ENCODE results near the gene SBSN. TPM values are rescaled to one million over a fixed set of nuclear protein-coding genes. Genes with fewer than 3 reads are reported as not detected.
"Not testable (repeated sequence)": the region's sequence is repeated elsewhere in the genome, so short reads cannot be mapped to it uniquely, and the experiment has no call there.

The SBSN gene
- total RNA-seq, 1 experiment from 2014 or later = not detected

DNA sequence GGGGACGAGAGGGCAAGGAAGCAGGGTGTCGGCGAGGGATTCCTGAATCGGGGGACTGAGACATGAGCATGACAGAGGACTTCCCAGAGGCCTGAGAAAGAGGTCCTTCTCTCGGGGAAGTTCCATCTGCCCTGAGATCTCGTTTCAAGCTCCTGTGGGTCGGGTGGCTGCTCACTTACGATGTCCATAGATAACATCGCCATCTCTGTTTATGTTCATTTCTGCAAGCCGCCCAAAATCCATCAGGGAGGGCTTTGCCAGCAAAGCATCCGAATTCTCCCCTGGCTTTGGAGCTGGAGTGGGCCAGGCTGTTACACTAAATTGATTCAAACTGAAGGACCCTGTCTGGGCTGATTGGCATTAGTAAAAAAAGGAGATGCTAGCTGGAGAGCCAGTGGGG is 20.6 kb downstream of the SBSN start:
- no peak for DNase-seq (ENCODE audit: low spot score)

DNA sequence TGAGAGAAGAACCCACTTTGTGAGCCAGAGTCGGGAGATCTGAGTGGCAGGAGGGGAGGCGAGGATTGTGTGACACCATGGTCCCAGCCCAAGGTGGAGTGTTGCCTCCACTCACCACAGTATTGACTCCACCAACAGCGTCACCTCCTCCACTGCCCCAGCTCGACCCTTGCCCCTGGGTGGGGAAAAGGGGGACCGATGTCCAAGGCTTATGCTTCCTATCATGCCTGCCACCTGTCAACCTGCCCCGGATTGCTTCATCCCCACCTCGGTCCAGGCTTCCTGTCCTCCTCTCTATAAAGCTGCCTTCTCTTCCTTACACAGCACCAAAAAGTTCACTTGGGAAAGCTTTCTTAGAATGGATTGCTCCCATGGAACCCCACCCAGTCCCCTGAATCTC is 22.1 kb downstream of the SBSN start:
- no peak for DNase-seq (ENCODE audit: low spot score)

DNA sequence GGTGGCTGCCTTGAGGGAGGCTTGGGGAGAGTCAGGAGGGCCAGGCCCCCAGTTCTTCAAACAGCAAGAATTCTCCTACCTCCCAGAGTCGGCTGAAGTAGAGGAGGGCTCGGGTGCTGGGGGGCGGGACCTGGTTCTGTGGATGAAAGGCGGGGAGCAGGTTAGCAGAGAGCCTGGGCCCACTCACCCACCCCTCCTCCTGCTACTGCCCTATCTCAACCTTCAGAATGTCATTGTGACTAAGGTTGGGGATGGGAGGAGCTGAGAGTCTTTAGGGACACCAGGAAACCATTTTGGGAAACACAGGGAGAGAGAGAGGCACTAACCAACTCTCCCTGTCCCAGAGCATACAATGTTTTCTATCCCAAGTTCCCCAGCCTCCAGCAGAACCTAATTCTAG is 25.4 kb downstream of the SBSN start:
- DNase-seq (ENCODE audit: low spot score) = no peak

DNA sequence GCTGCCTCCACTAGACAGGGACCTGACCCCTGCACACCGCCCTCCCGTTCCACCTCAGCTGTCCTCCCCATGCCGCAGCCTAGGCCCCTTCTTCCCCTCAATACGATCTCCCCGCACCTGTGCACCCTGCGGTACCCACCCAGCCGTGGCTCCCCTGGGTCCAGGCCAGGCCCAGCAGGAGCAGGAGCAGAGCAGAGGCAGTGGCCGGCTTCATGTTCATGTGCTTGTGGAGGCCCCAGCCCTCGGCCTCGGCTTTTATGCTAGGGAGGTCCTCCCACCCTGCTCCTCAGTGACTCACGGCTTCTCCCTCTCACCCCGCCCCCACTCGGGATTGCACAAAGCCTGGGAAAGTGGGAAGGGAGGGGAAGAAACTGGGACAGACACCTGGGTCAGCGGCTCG is 26.4 kb downstream of the SBSN start:
- no peak for DNase-seq (ENCODE audit: low spot score)

DNA sequence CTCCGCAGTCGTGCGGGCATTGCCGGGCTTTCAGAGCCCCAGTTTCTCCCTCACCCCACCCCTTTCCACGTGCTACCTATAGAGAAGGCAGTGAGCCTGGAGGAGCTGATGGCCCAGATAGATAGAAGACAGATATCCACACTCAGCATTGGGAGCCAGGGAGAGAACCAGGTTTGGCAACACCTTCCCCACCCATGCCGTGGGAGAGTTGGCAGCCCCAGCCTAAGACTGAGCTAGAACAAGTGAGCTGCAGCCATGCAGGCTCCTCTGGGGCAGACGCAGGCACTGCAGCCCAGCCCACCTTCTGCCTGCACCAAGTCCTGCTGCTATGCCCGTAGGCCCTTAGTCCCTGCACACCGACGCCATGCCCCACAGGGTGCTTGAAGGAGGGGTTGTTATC is 27.5 kb downstream of the SBSN start:
- DNase-seq (ENCODE audit: low spot score) = no peak

DNA sequence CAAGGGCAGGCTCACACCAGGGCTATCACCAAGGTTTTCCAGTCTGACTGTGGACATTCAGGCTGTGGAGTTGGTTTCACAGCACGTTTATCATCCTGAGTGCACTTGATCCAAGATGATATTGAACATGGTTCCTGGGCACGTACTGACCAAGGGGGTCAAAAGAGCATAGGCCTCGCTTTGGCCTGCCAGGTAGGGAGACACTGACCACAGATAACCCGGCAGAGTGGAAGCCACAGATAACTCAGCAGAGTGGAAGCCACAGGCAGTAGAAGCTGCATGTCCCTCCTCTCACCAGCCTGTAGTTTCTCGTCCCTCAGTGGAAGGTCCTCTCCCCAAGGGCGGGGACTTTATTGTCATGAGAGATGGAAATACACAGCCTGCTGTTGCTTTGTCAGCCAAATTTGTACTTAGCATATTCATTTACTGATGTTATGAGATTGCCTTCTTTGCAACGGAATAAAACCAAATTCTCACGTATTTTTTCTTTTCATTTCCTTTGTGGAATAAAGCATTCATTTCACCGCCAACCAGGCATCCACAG is 29.1 kb downstream of the SBSN start:
- no peak for DNase-seq (ENCODE audit: low spot score)

DNA sequence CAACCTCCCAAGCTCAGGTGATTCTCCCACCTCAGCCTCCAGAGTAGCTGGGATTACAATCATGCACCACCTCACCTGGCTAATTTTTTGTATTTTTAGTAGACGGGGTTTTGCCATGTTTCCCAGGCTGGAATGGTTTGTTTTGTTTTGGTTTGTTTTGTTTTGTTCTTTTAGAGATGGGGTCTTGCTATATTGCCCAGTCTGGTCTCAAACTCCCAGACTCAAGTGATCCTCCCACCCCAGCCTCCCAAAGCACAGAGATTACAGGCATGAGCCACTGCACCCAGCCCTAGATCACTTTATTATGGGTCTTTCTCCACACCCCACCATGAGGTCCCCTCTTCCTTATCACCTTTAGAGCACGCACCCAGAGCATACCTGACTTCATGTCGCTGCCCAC is 29.9 kb downstream of the SBSN start:
- DNase-seq (ENCODE audit: low spot score) = no peak

DNA sequence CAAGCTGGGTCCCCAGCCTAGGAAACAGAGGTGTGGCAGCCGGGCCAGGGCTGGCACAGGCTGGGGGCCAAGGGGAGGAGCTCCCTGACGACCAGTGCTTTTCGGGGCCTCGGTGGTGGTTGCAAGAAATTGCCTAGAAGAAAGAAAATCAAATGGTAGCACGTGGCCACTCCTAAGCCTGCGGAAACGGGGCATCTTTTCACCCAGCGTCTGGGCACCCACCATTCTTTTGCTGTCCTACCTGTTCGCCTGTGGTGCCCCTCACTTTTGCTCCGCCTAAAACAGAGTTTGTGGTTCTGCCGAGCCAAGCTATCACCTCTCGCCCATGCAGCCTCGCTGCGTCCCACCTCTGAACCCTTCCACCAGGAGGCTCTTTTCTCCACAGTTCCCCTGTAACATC is 30.7 kb downstream of the SBSN start:
- DNase-seq (ENCODE audit: low spot score) = no peak

DNA sequence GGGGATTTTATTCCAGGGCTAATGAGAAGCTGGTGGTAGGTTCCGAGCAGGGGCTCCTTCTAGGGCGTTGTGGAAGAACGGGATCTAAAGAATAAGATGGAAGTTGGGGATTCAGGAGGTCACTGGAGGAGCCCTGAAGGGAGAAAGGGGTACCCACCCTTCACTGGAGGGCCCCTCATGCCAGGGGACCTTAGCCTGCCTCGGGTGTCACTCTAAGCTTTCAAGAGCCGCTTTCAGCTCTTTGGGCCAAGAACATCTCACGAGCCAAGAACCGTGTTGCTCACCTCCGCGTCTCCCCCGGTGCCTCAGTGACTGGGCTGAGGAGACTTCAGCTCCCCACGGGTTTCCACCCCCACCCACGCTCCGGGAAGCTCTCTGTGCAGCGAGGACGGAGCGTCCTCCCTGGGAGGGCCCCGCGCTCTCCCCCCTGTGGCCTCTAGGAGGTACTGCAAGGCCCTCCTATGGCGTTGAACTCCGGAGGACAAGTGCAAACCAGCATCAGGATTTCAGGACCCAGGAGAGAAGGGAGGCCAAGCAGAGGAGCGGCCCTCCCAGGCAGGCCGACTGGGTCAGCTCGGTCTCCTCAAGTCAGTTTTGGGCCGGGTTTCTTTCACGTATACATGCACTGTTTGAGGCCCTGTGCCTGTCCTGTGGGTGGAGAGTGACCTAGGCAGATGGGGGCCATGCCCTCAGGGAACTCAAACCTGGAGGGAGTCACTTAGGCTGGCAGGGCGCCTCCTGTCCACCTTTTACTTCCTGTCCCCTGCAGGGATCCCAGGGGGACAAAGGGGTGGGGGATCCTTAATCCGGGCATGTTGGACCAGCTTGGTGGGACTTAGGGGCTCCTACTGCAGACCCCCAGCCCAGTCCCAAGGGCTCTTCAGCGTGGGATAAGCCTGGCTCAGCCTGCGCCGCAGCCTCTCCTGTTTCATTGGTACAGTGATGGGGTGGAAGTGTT is 32.7 kb downstream of the SBSN start:
- DNase-seq (ENCODE audit: low spot score) = peak; percentile 51

DNA sequence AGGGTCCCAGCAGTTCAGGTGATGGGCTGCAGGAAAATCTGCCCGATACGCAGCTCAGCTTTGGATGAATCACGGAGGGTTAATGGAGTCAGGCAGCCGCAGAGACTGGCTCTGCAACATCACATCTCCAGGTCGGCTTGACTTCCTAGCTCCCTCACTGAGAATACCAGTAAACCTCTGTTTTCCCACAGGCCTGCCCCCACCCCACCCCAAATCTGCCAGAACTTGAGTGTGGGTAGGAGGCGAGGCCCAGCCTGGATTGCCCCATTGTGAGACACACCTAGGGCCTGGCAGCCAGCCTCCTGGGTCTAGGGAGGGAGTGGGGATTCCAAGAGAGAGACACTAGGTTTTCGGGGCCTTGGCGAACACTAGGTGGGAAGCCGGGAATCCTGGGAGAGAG is 34.1 kb downstream of the SBSN start:
- no peak for DNase-seq (ENCODE audit: low spot score)

DNA sequence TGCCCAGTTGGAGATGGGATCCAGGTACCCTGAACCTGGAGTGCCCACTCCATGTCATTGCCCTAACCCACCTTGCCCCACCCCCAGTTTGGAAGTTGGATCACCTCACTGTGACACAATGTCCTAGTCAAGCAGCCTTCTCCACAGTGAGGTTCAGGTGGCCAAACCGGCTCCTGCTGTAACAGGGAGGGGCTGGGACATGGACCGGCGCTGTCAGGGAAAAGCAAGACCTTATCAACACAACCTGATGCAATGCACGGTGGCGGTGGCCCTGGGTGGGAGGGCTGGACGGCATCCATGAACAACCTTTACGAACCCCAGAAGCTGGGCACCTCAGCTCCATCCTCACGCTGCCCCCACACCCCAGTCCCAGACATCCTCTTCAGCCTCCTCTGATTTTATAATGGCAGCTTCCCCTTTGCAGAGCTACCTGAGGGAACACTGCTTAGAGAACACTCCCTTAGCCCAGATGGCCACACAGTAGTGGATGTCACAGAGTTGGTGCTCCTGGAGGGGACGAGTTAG is 36.2 kb downstream of the SBSN start:
- no peak for DNase-seq (ENCODE audit: low spot score)

DNA sequence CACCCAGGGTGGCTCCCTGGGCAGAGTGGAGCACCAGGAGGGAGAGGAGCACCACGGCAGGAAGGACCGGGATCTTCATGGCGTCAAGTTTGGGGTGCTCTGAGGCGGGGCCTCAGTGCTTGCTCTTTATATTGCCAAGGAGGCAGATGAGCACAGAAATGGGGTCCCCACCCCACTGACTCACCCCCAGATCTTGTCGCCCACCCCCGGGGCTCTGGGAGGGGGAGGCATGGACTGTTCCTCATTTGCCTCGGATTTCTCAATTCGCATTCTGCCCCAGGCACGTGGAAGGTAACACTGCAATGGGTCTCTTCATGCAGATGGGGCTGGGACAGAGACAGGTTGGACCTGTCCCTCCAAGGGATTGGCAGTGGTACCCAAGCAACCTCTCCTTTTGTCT is 37.7 kb downstream of the SBSN start, which contains the start of gene KRTDAP:
KRTDAP (minus strand) TSS at position 101 of the 400 bp plus-strand sequence; CDS start at position 79, 22 bp downstream.
- no peak for DNase-seq (ENCODE audit: low spot score)

DNA sequence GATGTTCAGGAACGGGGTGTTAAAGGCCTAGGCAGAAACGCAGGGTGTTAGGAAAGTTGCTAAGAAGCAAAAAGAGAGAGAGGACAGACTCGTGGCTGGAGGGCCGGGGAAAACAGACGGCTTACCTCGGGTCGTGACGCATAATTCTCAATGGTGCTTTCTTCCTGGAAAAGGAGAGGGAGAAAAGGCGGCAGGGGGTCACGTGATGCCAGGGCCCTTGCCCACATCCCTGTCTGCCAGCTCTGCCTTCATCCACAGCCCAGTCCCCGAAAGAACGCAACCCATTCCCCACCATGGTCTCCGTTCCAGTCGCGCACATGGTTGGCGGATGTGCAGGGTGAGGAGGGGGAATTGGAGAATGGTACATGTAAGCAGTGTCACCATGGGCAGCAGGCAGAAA is 39.4 kb downstream of the SBSN start:
- no peak for DNase-seq (ENCODE audit: low spot score)

DNA sequence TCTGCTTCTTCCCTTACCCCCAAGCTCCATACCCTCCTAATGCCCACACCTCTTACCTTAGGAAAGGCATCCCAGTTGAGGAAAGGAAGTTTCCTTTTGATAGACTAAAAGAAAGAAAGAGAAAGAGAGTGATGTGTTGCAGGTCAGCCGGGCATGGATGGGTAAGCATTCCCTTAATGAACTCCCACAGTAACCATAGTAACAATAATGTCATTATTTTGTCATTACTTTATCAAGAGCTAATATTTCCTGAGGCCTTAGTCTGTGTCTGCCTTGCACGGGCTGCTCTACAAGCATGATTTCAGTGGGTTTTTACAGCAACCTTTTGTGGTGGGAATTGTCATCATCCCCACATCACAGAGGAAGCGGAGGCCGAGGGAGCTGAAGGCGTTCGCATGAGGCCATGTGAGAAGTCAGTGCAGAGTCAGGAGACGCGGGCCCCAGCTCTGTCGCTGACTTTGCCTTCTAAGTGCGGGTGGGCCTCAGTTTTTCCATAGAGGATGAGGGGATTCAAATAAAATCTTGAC is 40.4 kb downstream of the SBSN start:
- DNase-seq (ENCODE audit: low spot score) = no peak

DNA sequence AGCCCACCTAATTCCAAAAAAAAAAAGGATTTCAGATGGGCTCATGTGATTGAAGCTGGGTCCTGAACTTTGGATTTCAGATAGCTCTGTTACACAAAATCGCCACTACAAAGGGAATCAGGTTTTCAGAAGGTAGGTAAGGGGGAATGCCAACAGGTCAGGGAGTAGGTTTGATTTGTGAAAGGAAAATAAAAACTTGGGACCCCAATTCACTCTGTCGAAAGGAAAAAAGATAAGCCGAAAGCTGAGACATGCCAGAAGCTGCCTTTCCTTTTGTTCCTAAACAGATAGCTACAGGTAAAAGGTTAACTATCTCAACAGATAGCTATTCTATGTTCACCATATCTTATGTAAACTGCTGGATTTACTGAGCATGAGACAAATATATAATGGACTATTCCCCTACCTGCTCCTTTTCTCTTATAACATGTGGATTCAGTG is 41.8 kb downstream of the SBSN start:
- no peak for DNase-seq (ENCODE audit: low spot score)

DNA sequence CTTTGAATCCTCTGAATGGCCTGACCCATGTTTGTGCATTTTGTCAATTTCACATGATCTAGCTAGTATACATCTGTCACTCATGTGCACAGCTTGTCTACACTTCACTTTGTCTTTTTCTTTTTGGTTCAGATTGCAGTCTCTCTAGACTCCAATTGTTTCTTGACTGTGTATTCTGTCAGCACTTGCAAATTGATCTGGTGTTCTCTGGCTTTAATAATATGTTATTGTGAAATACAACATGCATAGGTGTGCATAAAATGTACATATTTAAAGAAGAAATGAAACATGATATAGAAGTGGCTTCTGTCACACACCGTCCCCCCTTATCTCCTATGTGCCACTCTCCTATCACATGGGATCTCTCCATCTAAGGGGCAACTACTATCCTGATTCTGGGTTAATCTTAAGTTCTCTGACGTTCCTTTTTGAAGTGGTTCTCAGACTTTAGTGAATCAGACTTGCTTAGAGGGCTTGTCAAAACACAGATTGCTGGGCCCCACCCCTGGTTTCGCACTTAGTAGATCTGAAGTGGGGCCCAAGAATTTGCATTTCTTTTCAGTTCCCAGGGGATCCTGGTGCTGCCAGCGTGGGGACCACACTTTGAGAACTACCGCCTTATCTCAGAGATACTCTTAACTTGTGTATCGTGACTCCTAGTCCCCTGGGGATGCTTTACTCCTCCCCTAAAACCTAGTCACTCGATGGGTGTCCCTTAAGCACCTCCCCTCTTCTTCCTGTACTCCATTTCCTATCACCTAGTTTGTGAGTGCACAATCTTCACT is 43.7 kb downstream of the SBSN start:
- no peak for DNase-seq (ENCODE audit: low spot score)

DNA sequence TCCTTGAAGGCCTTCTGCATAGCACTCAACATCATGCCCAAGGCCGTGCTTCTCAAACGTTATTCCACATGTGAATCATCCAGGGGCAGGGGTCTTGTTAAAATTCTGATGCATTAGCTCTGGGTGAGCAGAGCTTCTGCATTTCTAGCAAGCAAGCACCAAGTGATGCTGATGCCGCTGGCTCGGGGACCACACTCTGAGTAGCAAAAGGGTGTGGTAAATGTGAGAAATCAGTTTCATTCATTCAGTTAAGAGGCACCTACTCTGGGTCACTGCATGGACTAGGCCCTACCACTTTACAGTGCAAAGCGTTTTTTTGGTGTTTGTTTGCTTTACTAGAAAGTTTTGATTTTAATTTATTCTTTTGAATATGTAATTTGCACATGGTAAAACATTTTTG is 45.0 kb downstream of the SBSN start:
- no peak for DNase-seq (ENCODE audit: low spot score)

DNA sequence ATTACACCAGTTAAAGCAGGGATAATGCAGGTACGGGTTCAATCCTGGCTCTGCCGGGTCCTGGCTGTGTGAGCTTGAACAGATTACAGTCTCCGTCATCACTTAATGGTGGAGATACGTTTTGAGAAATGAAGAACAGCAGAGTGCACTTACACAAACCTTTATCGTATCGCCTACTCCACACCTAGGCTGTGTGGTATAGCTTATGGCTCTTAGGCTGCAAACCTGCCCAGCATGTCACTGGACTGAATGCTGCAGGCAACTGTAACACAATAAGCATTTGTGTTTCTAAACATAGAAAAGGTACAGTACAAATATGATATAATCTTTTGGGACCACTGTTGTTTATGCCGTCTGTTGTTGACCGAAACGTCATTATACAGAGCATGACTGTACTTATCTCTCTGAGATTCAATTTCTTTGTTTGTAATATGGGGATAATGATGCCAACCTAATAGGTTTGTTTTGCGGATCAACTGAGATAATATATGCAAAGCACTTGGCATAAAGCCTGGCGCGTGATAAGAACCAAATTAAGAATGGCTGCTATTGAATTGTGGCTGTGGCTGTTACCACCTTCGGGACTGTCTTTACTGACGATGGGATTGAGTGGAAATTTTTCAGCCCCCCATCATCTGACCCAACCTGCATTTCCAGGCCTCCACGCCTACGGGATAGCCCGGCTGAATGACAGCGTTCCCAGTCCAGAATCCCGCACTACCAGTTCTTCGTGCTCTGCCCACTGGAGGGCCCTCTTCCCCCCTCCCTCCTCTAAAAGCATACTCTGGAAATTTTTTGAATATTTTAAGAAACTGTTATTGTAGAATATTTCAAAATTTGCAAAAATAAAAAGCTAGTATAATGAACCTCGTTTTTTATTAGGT is 49.1 kb downstream of the SBSN start:
- no peak for DNase-seq (ENCODE audit: low spot score)

DNA sequence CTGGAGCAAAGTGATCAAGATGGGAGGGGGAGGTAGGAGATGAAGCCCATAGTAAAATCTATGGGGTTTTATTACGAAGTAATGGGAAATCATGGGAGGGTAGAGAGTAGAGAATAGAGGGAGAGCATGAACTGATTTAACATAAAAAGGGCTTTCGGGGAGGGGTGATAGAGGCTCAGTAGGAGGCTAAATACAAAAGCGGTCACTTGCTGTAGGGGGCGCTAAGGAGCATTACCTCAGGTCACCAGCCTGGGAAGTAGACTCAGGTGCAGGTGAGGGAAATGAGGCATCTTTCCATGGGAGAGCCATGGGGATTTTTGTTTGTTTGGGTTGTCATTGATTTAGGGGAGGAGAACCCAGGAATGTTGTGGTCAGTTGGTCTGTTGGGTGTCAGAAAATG is 52.0 kb downstream of the SBSN start:
- peak; percentile 19 for DNase-seq (ENCODE audit: low spot score)

DNA sequence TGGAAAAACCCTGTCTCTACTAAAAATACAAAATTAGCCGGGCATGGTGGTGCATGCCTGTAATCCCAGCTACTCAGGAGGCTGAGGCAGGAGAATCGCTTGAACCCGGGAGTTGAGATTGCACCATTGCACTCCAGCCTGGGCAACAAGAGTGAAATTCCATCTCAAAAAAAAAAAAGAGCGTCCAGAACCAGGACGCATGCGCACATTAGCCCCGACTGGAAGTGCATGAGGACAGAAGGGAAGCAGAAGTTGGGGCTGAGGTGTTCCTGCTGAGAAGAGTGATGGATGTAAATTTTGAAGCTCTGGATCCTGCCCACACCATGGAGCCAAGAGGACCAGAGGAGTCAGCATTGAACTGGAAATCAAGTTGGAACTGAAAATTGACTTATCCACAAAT is 53.5 kb downstream of the SBSN start:
- not testable (repeated sequence) for DNase-seq (ENCODE audit: low spot score)

DNA sequence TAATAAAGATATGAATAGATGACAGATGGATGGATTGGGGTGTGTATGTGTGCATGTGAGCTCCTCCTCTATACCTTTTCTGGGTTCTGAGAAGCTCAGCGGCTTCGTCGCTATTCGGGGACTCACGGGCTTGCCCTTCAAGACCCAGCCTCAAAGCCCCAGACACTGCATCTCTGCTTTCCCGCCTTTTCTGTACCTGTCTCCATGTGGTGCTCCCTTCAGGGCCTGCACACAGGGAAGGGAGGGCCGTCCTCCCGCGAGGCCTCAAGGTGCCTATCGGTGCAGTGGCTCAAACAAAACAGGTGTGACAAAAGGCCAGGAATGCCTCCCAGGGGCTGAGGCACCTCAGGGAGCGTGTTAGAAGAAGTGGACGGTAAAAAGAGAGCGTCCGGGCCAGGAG is 54.0 kb downstream of the SBSN start:
- DNase-seq (ENCODE audit: low spot score) = no peak
